HG03442 (cell line): ENCODE measurements around the gene ANKS1B.
"Not testable (repeated sequence)": the region's sequence is repeated elsewhere in the genome, so short reads cannot be mapped to it uniquely, and the experiment has no call there.

Source experiments
- ATAC-seq: cut with Tn5 transposase; IDR thresholded peaks from one replicate; pipeline ENCODE4 v1.9.1; 2021; ENCODE audit warnings: mild to moderate bottlenecking, moderate library complexity; ENCODE audit not compliant: unreplicated experiment

ANKS1B gene

DNA sequence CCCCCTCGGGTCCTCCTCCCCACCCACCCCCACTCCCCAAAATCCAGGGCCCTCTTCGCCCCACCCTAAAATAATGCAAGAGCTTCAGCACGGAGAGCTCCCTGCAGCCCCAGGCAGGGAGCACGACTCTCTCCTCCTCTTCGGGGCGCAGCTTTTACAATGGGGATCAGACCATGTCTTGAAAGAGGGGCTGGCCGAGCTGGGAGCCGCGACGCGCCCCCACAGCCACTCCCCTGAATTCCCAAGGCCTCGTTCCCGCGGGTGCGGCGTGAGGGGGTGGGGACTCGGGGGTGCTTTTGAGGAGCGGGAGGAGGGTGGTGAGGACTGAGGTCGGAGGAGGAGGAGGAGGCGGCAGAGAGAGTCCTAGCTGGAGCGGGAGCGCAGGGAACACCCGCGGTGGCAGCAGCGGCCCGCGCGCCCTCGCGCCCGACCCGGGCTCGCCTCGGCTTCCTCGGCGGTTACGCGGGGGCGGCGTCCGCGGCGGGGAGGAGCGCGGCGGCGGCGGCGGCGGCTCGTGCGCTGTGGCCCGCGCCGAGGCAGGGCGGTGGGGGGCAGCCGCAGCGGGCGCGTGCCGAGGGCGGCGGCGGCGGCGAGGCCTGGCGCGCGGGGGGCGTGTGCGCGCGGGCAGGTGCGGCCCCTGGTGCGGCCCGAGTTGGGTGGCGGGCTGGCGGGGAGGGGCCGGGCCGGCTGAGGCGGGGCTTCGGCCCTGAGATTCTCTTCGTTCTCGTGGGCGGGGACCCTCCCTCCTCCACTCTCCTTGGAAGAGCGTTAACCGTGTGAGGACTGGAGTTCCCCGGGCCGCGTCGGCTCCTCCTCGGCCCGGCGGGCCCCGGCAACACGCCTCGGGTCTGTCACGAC, at the start of gene ANKS1B:
TSS of gene ANKS1B (minus strand) at position 666 of the 858 bp plus-strand sequence. CDS start 699 bp downstream, outside the sequence.
- peak; percentile 60 for ATAC-seq

DNA sequence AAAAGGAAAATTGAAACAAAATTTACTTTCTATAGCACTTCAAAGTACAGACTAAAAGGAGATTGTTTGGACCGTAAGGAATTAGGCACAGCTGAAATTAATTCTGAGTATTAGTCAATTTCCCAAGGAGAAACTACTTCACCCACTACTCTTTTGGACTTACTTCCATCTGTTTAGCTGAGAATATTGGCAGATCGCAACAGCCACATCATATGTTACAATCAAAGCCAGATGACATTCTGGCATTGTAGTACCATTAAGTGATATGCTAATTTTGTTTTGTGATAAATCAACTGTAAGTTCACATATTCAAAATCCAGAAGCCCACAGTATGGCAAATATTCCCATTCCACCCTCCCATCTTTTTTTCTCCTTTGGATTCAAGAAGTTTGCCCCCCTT, 47.1 kb upstream of the ANKS1B start:
- ATAC-seq, result no peak

DNA sequence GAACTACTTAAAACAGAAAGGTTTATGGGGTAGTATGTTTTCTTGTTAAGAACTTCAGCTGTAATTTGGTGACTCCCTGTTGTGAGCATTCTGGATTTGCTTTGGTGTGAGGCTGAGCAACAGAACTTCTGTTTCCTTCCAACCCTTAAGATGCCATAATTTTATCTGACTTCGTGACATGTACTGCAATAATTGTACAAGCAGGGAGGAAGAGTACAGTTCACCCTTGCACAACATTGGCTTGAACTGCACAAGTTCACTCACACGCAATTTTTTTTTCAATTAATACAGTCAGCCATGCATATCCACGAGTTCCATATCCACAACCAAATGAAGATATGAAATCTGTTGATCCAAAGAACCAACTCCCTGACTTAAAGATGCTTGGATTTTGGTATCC, 42.9 kb upstream of the ANKS1B start:
- ATAC-seq, result no peak

GRCh38 chr12:100026241-100026640, 41.5 kb upstream of the ANKS1B start:
- no peak for ATAC-seq

DNA sequence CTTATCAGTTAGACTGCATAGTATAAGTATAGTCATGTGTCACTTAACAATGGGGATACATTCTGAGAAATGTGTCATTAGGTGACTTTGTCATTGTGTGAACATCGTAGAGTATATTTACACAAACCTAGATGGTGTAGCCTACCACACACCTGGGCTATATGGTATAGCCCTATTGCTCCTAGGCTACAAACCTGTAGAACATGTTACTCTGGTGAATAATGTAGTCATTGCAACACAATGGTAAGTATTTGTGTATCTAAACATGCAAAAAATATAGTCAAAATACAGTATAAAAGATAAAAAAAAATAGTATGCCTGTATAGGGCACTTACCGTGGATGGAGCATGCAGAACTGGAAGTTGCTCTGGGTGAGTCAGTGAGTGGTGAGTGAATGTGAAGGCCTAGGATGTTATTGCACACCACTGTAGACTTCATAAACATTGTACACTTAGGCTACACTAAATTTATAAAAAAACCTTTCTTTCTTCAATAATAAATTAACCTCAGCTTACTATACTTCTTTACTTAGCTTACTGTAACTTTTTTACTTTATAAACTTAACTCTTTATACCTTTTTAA, 40.3 kb upstream of the ANKS1B start:
- ATAC-seq, result no peak

DNA sequence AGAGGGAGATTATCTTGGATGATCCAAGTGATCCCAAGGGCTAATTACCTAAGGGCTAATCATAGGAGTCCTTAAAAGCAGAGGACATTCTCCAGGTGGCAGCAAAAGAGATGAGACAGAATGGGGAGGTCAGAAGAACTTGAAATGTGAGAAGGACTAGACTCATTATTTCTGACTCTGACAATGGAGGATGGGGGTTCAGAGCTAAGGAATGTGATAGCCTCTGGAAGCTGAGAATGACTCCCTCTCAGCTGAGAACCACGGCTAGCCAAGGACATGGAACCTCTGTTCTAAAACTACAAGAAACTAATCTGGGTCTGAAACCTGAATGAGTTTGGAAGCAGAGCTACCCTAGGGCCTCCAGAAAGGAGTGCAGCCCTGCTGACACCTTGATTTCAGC, 35.6 kb upstream of the ANKS1B start:
- no peak for ATAC-seq

DNA sequence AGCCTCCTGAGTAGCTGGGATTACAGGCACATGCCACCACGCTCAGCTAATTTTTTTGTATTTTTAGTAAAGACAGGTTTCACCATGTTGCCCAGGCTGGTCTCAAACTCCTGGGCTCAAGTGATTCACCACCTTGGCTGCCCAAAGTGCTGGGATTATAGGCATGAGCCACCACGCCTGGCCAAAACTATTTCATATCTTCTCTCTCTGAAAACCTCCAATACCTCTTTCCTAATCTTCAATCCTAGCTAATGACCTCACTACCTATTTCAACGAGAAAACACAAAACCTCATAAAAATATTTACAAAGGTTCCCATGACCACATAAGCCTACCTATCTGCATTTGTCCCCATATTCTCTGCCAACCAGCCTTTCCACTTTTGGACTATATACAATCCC, 32.3 kb upstream of the ANKS1B start:
- ATAC-seq, result no peak

DNA sequence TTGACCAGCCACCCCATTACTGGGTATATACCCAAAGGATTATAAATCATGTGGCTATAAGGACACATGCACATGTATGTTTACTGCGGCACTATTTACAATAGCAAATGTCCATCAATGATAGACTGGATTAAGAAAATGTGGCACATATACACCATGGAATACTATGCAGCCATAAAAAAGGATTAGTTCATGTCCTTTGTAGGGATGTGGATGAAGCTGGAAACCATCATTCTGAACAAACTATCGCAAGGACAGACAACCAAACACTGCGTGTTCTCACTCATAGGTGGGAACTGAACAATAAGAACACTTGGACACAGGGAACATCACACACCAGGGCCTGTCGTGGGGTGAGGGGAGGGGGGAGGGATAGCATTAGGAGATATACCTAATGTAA, 31.6 kb upstream of the ANKS1B start:
- ATAC-seq, result not testable (repeated sequence)

DNA sequence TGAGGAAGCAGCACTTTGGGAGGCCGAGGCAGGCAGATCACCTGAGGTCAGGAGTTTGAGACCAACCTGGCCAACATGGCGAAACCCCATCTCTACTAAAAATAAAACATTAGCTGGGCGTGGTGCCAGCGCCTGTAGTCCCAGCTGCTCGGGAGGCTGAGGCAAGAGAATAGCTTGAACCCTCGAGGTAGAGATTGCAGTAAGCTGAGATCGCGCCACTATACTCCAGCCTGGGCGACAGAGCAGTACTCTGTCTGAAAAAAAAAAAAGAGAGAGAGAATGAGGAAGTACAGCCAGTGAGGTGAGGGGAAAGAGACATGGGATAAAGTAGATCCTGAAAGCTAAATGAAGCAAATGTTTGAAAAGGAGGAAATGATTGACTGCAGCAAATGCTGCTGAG, 21.1 kb upstream of the ANKS1B start:
- not testable (repeated sequence) for ATAC-seq

- no peak for ATAC-seq
Observed at GRCh38 chr12:99997806-99998205, 13.1 kb upstream of the ANKS1B start.

- ATAC-seq, result no peak
Observed at GRCh38 chr12:99996095-99996494, 11.4 kb upstream of the ANKS1B start.

DNA sequence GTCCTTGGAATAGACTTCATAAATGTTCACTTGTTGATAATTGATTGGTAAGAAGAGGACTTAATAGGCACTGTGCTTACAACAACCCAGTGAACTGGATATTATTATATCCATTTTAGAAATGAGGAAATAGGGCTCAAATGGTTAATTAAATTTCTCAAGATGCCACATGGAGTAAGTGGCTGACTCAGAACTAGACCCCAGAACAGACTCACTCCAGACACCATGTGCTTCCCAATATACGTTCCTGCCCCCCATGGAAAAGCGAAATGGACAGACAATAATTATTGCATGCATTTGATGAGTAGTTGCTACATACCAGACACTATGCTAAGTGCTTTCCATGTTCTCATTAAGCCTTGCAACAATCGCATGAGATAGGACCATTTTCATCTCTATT, 895 bp upstream of the ANKS1B start:
- no peak for ATAC-seq

DNA sequence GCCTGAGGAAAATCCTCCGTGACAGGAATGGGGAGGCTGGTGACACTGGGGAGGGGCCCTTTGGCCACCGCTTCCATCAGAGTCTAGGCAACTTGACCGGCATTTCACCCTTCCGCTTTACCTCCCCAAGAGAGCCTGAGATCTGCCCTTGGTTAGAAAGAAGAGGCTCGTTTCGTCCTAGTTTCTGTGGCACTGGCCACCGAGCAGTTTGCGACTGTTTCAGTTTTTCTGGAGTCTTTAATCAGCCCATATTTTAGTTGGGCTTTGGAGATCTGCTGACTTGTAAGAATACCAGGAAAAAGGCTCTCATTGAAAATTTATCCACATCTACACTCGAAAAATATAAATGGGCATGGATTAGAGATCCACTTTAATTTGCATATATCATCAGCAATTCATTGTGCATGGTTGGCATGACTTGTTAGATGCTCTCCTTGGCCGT, 414 bp upstream of the ANKS1B start:
- ATAC-seq, result peak; percentile 42

DNA sequence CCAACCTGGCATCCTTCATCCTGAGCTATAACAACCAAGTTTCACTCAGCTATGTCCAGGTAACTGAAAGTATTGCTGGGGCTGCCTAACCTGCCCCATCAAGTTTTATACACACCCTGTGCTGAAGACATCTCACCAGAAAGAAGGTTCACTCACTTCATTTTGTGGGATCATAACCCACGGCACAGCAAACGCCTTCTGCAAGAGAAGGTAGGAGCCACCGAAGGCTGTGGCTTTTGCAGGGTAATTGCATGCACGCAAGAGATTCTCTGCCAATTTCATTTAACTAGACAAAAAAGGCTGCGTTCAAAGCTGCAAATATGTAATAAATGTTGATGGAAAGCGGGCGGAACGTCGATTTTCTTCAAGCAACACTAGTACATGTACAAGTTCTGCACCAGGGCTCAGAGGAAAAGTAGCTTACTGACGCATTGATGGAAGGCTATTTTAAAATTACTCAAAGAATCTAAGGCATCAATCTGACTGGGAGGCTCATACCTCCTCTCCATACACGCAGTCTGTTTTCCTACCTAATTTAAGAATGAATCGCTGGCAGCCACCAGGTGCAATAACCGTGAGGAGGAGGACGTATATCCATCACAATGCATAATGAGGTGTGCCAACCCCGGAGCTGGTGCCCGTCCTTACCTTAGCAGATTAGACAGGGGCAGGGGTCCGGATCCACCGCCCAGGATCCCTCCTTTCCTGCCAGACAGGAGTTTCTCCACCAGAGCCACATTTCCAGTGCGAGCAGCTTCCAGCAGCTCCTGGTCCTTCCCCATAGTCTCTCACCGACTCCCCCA, 1.1 kb downstream of the ANKS1B start:
- no peak for ATAC-seq

- no peak for ATAC-seq
Observed at GRCh38 chr12:99981639-99982190, 3.0 kb downstream of the ANKS1B start.

- no peak for ATAC-seq
Observed at GRCh38 chr12:99979471-99979870, 5.3 kb downstream of the ANKS1B start.

GRCh38 chr12:99978152-99978551, 6.6 kb downstream of the ANKS1B start:
- no peak for ATAC-seq

DNA sequence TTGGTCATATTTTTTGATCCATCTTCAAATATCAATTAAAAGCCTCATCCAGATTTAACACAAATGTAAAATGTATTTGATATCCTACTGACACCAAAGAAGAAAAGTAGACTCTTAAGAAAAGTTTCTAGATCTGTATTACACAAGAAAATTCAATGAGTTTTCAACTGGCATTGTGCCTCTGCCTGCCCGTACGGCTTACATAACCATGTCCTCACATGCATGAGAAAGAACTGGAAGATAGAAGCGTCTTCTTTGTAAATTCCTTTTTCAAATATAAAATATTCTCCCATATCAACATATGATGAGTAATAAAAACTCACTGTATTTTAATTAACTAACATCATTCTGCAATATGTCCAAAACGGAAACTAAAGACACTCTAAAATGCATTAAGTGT, 7.2 kb downstream of the ANKS1B start:
- no peak for ATAC-seq

DNA sequence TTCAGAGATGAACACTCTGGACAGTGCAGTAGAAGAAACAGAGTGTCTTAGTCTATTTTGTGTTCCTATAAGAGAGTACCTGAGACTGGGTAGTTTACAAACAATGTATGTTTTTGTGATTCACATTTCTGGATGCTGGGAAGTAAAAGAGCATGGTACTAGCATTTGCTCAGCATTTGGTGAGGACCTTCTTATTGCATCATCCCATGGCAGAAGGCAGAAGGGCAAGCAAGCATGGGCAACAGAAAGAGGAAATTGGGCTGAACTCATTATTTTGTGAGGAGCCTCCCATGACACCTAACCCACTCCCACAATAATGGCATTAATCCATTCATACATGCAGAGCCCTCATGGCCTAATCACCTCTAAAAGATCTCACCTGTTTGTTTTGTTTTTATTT, 8.0 kb downstream of the ANKS1B start:
- ATAC-seq, result no peak

DNA sequence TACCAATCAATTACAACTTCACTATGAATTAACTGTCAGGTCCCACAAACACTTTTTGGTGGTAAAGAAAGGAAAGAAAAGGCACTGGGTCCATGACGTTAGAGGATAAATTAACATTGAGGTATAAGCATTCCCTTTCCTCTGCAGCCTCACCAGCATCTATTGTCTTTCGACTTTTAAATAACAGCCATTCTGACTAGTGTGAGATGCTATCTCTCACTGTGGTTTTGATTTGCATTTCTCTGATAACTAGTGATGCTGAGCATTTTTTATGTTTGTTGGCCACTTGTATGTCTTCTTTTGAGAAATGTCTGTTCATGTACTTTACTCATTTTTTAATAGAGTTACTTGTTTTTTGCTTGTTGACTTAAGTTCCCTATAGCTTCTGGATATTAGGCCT, 9.4 kb downstream of the ANKS1B start:
- ATAC-seq, result no peak

GRCh38 chr12:99974146-99974545, 10.6 kb downstream of the ANKS1B start:
- ATAC-seq, result no peak
